Raji (cell line): ENCODE measurements around the gene ICE1.

Experiments
- POLR2A ChIP-seq: IDR thresholded peaks from 2 replicates; pipeline ENCODE4 v1.6.1; 2011; ENCODE audit warnings: low read depth, low read length, control low read depth; ENCODE audit not compliant: insufficient read depth

ICE1 gene

DNA sequence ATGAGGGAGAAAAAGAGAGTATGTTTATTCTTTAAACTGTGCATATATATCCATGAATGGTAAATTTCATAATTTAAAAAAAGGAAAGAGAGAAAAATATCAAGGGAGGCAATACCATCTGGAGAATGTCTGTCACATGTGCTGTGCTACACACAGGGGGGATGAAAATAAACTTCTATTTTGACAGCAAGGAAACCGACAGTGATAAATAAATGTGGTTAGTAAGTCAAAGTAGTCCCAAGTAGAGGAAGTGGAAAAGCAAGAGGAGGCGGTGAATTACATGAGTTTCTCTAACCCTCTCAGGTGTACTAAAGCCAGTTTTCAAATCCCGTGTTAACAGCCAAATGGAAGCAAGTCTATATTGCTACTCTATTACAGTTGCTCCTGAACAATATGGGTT, 83.3 kb downstream of the ICE1 start:
- TF ChIP-seq POLR2A, result no peak

DNA sequence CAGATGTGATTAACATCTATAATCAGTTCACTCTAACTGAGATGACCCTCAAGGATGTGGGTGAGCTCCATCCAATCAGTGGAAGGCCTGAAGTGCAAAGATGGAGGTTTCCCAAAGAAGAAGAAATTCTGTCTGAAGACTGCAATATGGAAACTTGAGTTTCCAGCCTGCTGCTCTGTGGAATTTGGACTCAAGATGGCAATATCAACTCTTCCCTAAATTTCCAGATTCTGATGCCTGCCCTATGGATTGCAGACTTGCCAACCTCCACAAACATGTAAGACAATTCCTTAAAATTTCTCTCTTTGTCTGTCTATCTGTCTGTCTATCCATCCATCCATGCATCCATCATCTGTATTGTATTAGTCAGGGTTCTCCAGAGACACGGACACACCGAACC, 85.9 kb downstream of the ICE1 start:
- TF ChIP-seq POLR2A, result no peak

GRCh38 chr5:5511904-5512416, 89.5 kb downstream of the ICE1 start:
- TF ChIP-seq POLR2A, result no peak

DNA sequence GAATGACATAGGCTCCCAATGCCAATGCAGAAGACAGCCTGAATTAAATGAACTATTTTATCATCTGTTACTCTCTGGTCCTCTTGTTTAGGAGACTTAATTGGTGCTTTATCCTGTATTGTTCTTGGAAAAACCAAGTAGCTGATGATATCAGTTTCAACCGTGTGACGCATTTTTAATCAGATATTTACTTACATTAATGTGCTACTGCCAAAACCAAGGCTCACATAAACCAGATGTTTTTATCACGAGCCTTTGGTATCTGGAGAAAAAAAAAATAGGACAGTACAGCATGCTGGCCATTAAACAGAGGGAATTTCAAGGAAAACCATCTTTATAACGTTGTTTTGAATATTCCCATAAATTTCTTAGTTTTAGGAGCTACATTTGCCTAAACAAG, 90.1 kb downstream of the ICE1 start:
- TF ChIP-seq POLR2A, result no peak

DNA sequence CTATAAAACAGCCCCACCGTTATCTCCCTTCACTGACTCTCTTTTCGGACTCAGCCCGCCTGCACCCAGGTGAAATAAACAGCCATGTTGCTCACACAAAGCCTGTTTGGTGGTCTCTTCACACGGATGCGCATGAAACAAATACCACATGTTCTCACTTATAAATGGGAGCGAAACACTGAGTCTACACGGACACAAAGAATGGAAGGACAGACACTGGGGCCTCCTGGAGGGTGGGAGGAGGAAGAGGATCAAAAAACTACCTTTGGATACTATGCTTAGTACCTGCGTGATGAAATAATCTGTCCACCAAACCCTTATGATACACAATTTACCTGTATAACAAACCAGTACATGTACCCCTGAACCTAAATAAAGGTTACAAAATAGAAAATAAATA, 98.6 kb downstream of the ICE1 start:
- TF ChIP-seq POLR2A, result no peak

DNA sequence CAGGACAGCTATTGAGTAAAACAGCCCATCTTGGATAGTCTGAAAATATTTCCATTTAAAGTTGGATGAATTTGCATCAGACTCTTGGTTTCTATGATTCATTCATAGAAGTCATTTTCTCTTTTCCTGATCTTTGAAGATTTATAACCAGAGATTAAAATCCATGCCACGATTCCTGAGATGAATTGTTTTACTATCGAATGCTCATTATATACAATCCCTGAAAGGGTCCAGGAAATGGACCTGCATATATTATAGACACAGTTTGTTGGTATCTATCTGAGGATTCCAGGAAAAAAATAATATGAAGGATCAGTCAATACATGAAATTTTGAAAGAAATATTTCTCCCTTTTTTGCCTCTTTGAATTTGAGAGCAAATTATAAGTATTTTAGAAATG, 99.0 kb downstream of the ICE1 start:
- no peak for TF ChIP-seq POLR2A

- no peak for TF ChIP-seq POLR2A
Observed at GRCh38 chr5:5522336-5522735, 99.9 kb downstream of the ICE1 start.

DNA sequence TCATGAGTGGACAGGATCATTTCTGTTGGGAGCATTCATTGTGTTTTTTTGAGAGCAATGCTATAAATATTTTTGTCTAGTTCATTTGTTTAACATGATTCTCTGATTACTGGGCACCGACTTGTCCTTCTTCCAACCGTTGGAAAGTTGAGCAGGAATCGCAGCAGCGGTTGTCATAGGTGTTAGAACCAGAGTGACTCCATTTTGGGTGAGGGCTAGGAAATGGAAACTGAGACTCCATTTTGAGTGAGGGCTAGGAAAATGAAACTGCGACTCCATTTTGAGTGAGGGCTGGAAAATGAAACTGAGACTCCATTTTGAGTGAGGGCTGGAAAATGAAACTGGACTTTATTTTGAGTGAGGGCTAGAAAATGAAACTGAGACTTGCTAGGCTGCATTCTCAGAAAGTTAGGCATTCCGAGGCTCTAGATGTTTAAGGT, 100.6 kb downstream of the ICE1 start:
- TF ChIP-seq POLR2A, result no peak

- TF ChIP-seq POLR2A, result no peak
Observed at GRCh38 chr5:5524327-5524726, 101.8 kb downstream of the ICE1 start.

GRCh38 chr5:5531371-5531770, 108.9 kb downstream of the ICE1 start:
- TF ChIP-seq POLR2A, result no peak

- no peak for TF ChIP-seq POLR2A
Observed at GRCh38 chr5:5532306-5533076, 110.0 kb downstream of the ICE1 start.

- no peak for TF ChIP-seq POLR2A
Observed at GRCh38 chr5:5533927-5534326, 111.5 kb downstream of the ICE1 start.

DNA sequence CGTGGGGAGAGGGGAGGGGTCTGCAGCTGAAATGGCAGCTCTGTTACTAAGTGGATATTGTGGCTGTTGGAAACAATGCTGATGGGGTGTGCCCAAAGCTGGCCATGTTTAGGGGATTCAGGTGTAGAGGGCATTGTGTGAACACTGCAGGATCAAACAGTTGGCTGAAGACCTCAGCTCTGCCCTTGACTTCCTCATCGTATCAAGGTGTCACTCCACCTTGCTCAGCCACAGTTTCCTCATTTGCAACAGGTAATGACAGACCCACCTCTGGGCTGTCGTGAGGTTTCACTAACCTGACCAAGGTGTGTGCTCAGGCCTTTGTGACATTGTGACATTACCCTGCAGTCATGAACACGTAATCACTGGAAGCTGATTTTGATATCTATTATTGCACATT, 111.9 kb downstream of the ICE1 start:
- no peak for TF ChIP-seq POLR2A

GRCh38 chr5:5536871-5537270, 114.4 kb downstream of the ICE1 start:
- TF ChIP-seq POLR2A, result no peak

- TF ChIP-seq POLR2A, result no peak
Observed at GRCh38 chr5:5537426-5537825, 114.9 kb downstream of the ICE1 start.

- no peak for TF ChIP-seq POLR2A
Observed at GRCh38 chr5:5539590-5539989, 117.1 kb downstream of the ICE1 start.
